ENCODE measurements around the gene RAVER2.
A peak's percentile ranks its signal among the peaks of the same experiment; 100 is the strongest.
"Not testable (repeated sequence)": the region's sequence is repeated elsewhere in the genome, so short reads cannot be mapped to it uniquely, and the experiment has no call there.

Gene RAVER2

GRCh38 chr1:64748222-64748621, 3.3 kb downstream of the RAVER2 start:
- no peak for DNase-seq (ENCODE audit: low spot score)

DNA sequence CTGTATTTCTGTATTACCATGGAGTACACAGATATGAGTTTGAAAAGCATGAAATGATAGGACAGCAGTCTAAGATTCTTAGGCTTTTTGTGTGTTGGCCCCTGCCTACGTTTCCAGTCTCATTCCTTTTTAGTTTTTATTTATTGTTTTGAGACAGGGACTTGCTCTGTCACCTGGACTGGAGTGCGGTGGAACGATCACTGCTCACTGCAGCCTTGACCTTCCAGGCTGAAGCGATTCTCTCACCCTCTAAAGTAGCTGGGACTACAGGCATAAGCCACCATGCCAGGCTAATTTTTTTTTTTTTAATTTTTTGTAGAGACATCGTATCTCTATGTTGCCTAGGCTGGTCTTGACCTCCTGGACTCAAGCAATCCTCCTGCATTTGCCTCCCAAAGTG, 3.8 kb downstream of the RAVER2 start:
- no peak for DNase-seq (ENCODE audit: low spot score)

- no peak for DNase-seq (ENCODE audit: low spot score)
These were observed 5.2 kb downstream of the RAVER2 start for GRCh38 chr1:64750092-64750491.

GRCh38 chr1:64750875-64751274, 6.0 kb downstream of the RAVER2 start:
- DNase-seq (ENCODE audit: low spot score), result no peak

DNA sequence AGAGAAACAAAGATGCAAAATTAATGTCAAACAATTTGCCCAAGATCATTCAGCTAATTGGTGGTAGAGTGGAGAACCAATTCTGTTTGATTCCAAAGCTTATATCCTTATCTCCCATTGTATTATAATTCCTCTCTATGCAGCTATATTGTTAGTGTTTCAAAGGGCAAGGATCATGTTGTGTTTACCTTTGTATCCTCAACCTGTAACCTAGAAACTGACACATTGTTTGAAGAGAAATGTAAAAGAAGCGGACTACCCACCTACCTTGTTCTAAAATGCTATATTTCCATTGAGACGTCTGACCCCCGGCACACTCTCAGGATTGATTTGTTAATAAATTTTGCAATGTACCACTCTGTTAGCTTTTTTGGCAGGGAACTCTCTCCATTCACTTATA, 9.3 kb downstream of the RAVER2 start:
- no peak for DNase-seq (ENCODE audit: low spot score)

DNA sequence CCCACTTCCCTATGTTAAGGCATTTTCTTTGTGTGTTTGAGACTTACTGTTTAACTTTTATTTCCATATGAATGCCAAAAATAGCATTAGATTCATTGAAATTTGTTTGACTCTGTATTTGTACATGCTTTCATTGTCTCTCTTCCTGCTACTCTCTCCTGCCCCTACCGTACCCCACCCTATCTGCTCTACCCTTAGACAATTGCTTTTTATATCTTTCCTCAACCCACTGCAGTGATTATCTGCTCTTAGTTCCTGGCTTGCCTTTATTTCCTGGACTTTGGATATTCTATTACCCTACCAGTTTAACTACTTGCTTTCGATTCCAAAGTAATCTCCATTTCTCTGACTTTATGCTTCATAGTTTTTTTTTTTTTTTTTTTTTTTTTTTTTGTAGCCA, 10.5 kb downstream of the RAVER2 start:
- peak; percentile 9 for DNase-seq (ENCODE audit: low spot score)

- DNase-seq (ENCODE audit: low spot score), result no peak
These were observed 11.9 kb downstream of the RAVER2 start for GRCh38 chr1:64756770-64757169.

DNA sequence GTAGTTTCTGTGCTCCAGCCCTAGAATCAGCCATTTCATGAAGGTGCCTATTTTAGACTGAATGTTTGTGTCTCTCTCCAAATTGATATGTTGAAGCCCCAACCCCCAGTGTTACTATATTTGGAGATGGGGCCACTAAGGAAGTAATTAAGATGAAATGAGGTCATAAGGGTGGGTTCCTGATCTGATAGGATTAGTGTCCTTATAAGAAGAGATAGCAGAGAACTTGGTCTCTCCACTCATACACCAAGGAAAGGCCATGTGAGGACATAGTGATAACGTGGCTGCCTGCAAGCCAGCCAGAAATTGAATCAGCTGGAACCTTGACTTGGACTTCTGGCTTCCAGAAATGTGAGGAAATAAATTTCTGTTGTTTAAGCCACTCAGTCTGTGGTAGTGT, 12.3 kb downstream of the RAVER2 start:
- no peak for DNase-seq (ENCODE audit: low spot score)

- no peak for DNase-seq (ENCODE audit: low spot score)
These were observed 13.4 kb downstream of the RAVER2 start for GRCh38 chr1:64758233-64758632.

DNA sequence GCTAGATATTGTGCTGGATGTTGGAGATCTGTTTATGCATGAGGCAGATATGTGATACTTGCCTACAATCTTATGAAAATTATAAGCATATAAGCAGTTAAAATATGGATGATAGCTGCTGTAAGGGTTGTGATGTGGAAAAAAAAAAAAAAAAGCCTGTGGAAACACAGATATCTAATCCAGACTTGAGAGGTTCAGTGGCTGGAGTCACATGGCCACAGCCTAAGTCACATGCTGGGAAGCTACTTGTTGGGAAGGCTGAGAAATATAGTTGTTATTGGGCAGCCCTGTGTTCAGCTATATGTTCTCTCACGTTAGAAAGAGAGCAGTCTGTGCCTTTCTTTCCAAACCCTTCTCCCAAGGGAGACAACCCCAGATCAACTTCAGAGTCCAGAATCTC, 15.1 kb downstream of the RAVER2 start:
- DNase-seq (ENCODE audit: low spot score), result no peak

- no peak for DNase-seq (ENCODE audit: low spot score)
These were observed 20.1 kb downstream of the RAVER2 start for GRCh38 chr1:64765012-64765411.

GRCh38 chr1:64765826-64766225, 21.0 kb downstream of the RAVER2 start:
- DNase-seq (ENCODE audit: low spot score), result no peak

DNA sequence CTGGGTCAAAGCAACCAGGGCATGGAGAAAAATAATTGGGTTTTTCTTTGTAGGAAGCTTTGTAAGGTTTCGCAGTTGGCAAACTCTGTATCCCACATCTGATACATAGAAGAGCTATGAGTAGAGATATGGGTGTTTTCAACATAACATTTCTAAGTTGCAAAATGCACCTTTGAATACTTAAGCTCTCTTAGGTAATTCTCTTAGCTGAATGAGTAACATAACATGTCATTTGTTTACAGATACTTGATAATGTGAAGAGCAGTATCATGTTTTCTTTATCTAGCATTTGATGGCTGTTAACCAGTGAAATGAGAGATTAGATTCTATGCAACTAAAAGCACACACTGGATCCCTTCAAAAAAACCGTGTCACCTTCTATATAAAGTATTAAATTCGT, 21.6 kb downstream of the RAVER2 start:
- no peak for DNase-seq (ENCODE audit: low spot score)

DNA sequence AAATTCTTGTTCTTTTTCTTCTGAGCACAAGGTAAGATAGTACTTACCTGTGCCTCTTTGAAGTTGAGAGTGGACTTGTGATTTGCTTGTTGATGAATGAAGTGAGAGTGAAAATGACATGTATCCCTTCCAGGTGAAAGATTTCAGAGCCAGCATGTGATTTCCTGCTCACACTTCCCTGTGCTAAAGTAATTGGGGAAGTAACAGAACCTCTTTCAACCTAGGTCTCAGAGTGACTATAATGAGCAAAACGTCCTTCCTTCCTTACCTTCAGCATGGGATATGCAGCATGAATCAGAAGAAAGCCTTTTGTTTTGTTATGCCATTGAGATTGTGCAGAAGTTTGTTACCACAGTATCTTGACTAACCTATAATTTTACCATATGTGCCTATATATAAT, 24.6 kb downstream of the RAVER2 start:
- no peak for DNase-seq (ENCODE audit: low spot score)

DNA sequence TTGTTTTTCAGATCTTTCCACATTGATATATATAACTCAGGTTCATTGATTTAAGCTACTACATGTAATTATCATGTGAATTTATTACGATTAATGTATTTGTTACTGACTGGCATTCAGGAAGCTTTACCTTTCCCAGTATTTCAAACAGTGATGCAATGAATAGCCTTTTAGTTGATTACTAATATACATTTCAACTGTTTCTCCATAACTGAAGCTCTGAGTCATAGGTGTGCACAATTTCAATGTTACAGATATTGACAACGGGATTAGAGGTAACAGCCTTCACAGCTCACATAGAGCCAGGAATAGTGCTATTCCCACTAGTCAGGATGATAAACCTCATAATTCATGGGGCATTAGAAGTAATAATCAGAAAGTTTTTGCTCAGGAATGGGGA, 25.1 kb downstream of the RAVER2 start:
- DNase-seq (ENCODE audit: low spot score), result no peak

- DNase-seq (ENCODE audit: low spot score), result not testable (repeated sequence)
These were observed 28.4 kb downstream of the RAVER2 start for GRCh38 chr1:64773306-64773705.

- no peak for DNase-seq (ENCODE audit: low spot score)
These were observed 30.2 kb downstream of the RAVER2 start for GRCh38 chr1:64775113-64775512.

DNA sequence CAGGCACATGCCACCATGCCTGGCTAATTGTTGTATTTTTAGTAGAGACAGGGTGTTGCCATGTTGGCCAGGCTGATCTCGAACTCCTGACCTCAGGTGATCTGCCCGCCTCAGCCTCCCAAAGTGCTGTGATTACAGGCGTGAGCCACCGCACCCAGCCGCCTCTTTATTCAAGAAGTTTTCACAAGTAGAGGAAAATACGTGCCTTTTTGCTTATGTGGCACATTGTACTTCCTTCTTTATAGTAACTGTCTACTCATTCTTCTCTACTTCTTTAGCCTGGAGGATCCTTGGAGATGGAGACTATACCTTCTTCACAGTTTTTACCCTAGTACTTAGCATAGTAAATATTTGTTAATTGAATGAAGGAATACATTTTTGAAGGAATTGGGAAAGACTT, 37.2 kb downstream of the RAVER2 start:
- not testable (repeated sequence) for DNase-seq (ENCODE audit: low spot score)

DNA sequence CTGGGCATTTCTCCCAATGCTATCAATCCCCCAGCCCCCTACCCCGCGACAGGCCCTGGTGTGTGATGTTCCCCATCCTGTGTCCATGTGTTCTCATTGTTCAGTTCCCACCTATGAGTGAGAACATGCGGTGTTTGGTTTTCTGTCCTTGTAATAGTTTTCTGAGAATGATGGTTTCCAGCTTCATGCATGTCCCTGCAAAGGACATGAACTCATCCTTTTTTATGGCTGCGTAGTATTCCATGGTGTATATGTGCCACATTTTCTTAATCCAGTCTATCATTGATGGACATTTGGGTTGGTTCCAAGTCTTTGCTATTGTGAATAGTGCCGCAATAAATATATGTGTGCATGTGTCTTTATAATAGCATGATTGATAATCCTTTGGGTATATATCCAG, 38.0 kb downstream of the RAVER2 start:
- not testable (repeated sequence) for DNase-seq (ENCODE audit: low spot score)

- DNase-seq (ENCODE audit: low spot score), result no peak
These were observed 46.1 kb downstream of the RAVER2 start for GRCh38 chr1:64790832-64791487.

- no peak for DNase-seq (ENCODE audit: low spot score)
These were observed 54.0 kb downstream of the RAVER2 start for GRCh38 chr1:64798872-64799271.

GRCh38 chr1:64801851-64802523, 57.1 kb downstream of the RAVER2 start:
- no peak for DNase-seq (ENCODE audit: low spot score)

- DNase-seq (ENCODE audit: low spot score), result no peak
These were observed 64.4 kb downstream of the RAVER2 start for GRCh38 chr1:64809309-64809708.

- no peak for DNase-seq (ENCODE audit: low spot score)
These were observed 65.1 kb downstream of the RAVER2 start for GRCh38 chr1:64810001-64810400.

Measured in kidney capillary endothelial cell (primary cell).